A549 (cell line): ENCODE measurements around the gene ARHGAP26. TPM values are rescaled to one million over a fixed set of nuclear protein-coding genes. Genes with fewer than 3 reads are reported as not detected.

Experiments used
- ATAC-seq, 2 experiments: fragments of 200-7000 bp in 1 of 2; fragments of >200 bp in 1 of 2; cut with Nextera tagmentation in 1 of 2; cut with Tn5 transposase in 1 of 2; 3 replicates each; pipeline versions ENCODE4 v1.8.0 to v1.9.1; 2018 to 2020; ENCODE audit warnings: mild to moderate bottlenecking in 1 of 2, moderate library complexity in 1 of 2
- CTCF ChIA-PET: fragments of 300-600 bp; sonication (Branson Sonifier 250); formaldehyde crosslinking; extraction: SDS; loops from one replicate; lab custom pipeline; 2021; ENCODE audit warnings: antibody characterized with exemption, inconsistent platforms; lab: Yijun Ruan, JAX
- POLR2A ChIA-PET: fragments of 350-600 bp; formaldehyde crosslinking; extraction: SDS; loops from one replicate; lab custom pipeline; 2021; ENCODE audit warnings: antibody characterized with exemption, inconsistent platforms; lab: Yijun Ruan, JAX
- DNase-seq, 2 experiments: peaks; one replicate each; pipeline versions ENCODE4 v3.0.0 to v3.0.0-alpha.2; 2011 to 2016; ENCODE audit warnings: low read depth in 1 of 2, low spot score in 1 of 2
- FAIRE-seq: peaks from 2 replicates; lab custom pipeline; 2011; peaks lifted over from hg19 to GRCh38; lab: Jason Lieb, UNC
- H3K27ac ChIP-seq, 2 experiments: fragments of >200 bp; sonication (Bioruptor Twin); formaldehyde crosslinking; 3 replicates each; pipeline ENCODE4 v1.5.1; 2016 to 2017
- H3K4me1 ChIP-seq: fragments of >200 bp; sonication (Bioruptor Twin); formaldehyde crosslinking; 3 replicates; pipeline ENCODE4 v1.6.1; 2016
- H3K4me2 ChIP-seq: fragments of >200 bp; sonication (Bioruptor Twin); formaldehyde crosslinking; 3 replicates; pipeline ENCODE4 v1.6.1; 2016
- H3K4me3 ChIP-seq: fragments of >200 bp; sonication (Bioruptor Twin); formaldehyde crosslinking; 3 replicates; pipeline ENCODE4 v1.5.1; 2016
- H3K9me3 ChIP-seq: fragments of >200 bp; sonication (Bioruptor Twin); formaldehyde crosslinking; 3 replicates; pipeline ENCODE4 v1.6.1; 2016
- ATOH8 ChIP-seq: fragments of 250-450 bp; sonication (Bioruptor Pico); IDR thresholded peaks from 2 replicates; pipeline ENCODE4 v1.5.0; 2020; ENCODE audit warnings: low read depth, mild to moderate bottlenecking, moderate library complexity
- BHLHE40 ChIP-seq: IDR thresholded peaks from 2 replicates; pipeline ENCODE4 v1.6.1; 2012; ENCODE audit warnings: low read depth, low read length, inconsistent platforms
- CHD4 ChIP-seq: fragments of 200-600 bp; sonication (generic); IDR thresholded peaks from 2 replicates; pipeline ENCODE4 v1.6.1; 2016; ENCODE audit warnings: antibody characterized with exemption, mild to moderate bottlenecking, borderline replicate concordance
- CTCF ChIP-seq: fragments of >200 bp; sonication (Bioruptor Twin); formaldehyde crosslinking; IDR thresholded peaks from 3 replicates; pipeline ENCODE4 v1.5.1; 2016
- EHF ChIP-seq: fragments of 250-450 bp; sonication (Bioruptor Pico); IDR thresholded peaks from 2 replicates; pipeline ENCODE4 v1.5.0; 2020; ENCODE audit warnings: mild to moderate bottlenecking
- EP300 ChIP-seq, 2 experiments: fragments of >200 bp; sonication (Bioruptor Twin); formaldehyde crosslinking; IDR thresholded peaks; 2 replicates in 1 of 2; 3 replicates in 1 of 2; pipeline ENCODE4 v1.6.1; 2016 to 2017
- ESRRA ChIP-seq: fragments of 150-350 bp; IDR thresholded peaks from 2 replicates; pipeline ENCODE4 v1.6.1; 2014; ENCODE audit warnings: mild to moderate bottlenecking, low read length, borderline replicate concordance
- FOSB ChIP-seq: fragments of 250-450 bp; sonication (Bioruptor Pico); IDR thresholded peaks from 2 replicates; pipeline ENCODE4 v1.5.0; 2020; ENCODE audit warnings: mild to moderate bottlenecking, moderate library complexity
- GATA3 ChIP-seq: IDR thresholded peaks from 2 replicates; pipeline ENCODE4 v1.6.1; 2012; ENCODE audit warnings: borderline replicate concordance
- HDAC2 ChIP-seq: fragments of 200-600 bp; sonication (generic); IDR thresholded peaks from 2 replicates; pipeline ENCODE4 v1.6.1; 2016
- HMGXB4 ChIP-seq: fragments of 250-450 bp; sonication (Bioruptor Pico); IDR thresholded peaks from 2 replicates; pipeline ENCODE4 v1.5.0; 2021; ENCODE audit warnings: mild to moderate bottlenecking, moderate library complexity, borderline replicate concordance
- HOXA7 ChIP-seq: fragments of 250-450 bp; sonication (Bioruptor Pico); IDR thresholded peaks from 2 replicates; pipeline ENCODE4 v1.5.0; 2020; ENCODE audit warnings: mild to moderate bottlenecking, moderate library complexity
- HOXB5 ChIP-seq: fragments of 250-450 bp; sonication (Bioruptor Pico); IDR thresholded peaks from 2 replicates; pipeline ENCODE4 v1.5.0; 2020; ENCODE audit warnings: mild to moderate bottlenecking, moderate library complexity
- MAFK ChIP-seq: fragments of 450-650 bp; IDR thresholded peaks from 2 replicates; pipeline ENCODE4 v1.6.1; 2014; ENCODE audit not compliant: partially characterized antibody
- MYC ChIP-seq: IDR thresholded peaks from 2 replicates; pipeline ENCODE4 v1.6.1; 2012; ENCODE audit warnings: mild to moderate bottlenecking, inconsistent platforms, low read length, improper control_type of control experiment, borderline replicate concordance
- POLR2A ChIP-seq: IDR thresholded peaks from 2 replicates; pipeline ENCODE4 v1.6.1; 2012; ENCODE audit warnings: mild to moderate bottlenecking, low read length
- POLR2AphosphoS2 ChIP-seq: conservative IDR thresholded peaks from 2 replicates; pipeline ENCODE4 v1.6.1; 2012; ENCODE audit warnings: low read length, improper control_type of control experiment, inconsistent platforms
- RAD21 ChIP-seq, 2 experiments: fragments of >200 bp in 1 of 2; sonication (Bioruptor Twin) in 1 of 2; formaldehyde crosslinking in 1 of 2; IDR thresholded peaks in 1 of 2; conservative IDR thresholded peaks in 1 of 2; 2 replicates in 1 of 2; 3 replicates in 1 of 2; pipeline ENCODE4 v1.6.1; 2012 to 2018; ENCODE audit warnings: inconsistent platforms in 1 of 2
- RARB ChIP-seq: fragments of 250-450 bp; sonication (Bioruptor Pico); IDR thresholded peaks from 2 replicates; pipeline ENCODE4 v1.8.0; 2021; ENCODE audit warnings: mild to moderate bottlenecking, moderate library complexity
- RNF2 ChIP-seq: fragments of 200-600 bp; sonication (generic); IDR thresholded peaks from 2 replicates; pipeline ENCODE4 v1.6.1; 2016; ENCODE audit warnings: low read depth, mild to moderate bottlenecking, antibody characterized with exemption, moderate library complexity, borderline replicate concordance
- SMC3 ChIP-seq: fragments of >200 bp; sonication (Bioruptor Twin); formaldehyde crosslinking; IDR thresholded peaks from 3 replicates; pipeline ENCODE4 v1.6.1; 2018; ENCODE audit warnings: inconsistent platforms
- SREBF2 ChIP-seq: fragments of 450-650 bp; IDR thresholded peaks from 2 replicates; pipeline ENCODE4 v1.6.1; 2014; ENCODE audit warnings: mild to moderate bottlenecking, moderate library complexity
- TFCP2L1 ChIP-seq: fragments of 250-450 bp; sonication (Bioruptor Pico); IDR thresholded peaks from 2 replicates; pipeline ENCODE4 v1.5.0; 2021; ENCODE audit warnings: mild to moderate bottlenecking
- TP53 ChIP-seq: fragments of 250-450 bp; sonication (Bioruptor Pico); IDR thresholded peaks from 2 replicates; pipeline ENCODE4 v1.5.0; 2021; ENCODE audit warnings: mild to moderate bottlenecking, moderate library complexity
- USF2 ChIP-seq: fragments of 450-650 bp; IDR thresholded peaks from 2 replicates; pipeline ENCODE4 v1.6.1; 2014; ENCODE audit warnings: antibody characterized with exemption
- WGBS: methylation state at CpG from one replicate; pipeline ENCODE4 v1.1.6; 2017; ENCODE audit errors: missing lambda C conversion rate; 5-methylcytosine and 5-hydroxymethylcytosine counted together
- polyA plus RNA-seq, 4 experiments: library from polyadenylated mRNA; depleted of rRNA in 3 of 4; stranded (reverse); fragments of >200 nt; fragmentation: RNase III in 1 of 4; extraction: RNeasy Plus Mini Kit Qiagen cat#74134 plus additional on column Dnase treatment in 1 of 4; gene quantifications; 2 replicates in 3 of 4; 3 replicates in 1 of 4; pipeline ENCODE4 v1.2.3, GENCODE V29; 2011 to 2017

ARHGAP26 gene
- polyA plus RNA-seq, 2 of the 4 experiments (the other 2 are of a cell fraction) = 6.6 to 19.1 TPM

- ATAC-seq = no peak
- CTCF ChIA-PET = interaction anchor here (1.1 to 1.5 kb wide), 2 partner anchors 9 to 16 kb away, joined by 3 to 4 read pairs; no protein-coding TSS in a partner anchor
- 84% methylated on average over 2 of the region's 2 CpGs for WGBS
- peaks cover 34% of the 10 kb centered on the region for H3K4me1 ChIP-seq
- H3K27ac ChIP-seq = no peak overlapping the region
- no peak overlapping the region for H3K4me2 ChIP-seq
- H3K9me3 ChIP-seq = no peaks in the 10 kb centered on the region
- no peak overlapping the region for H3K4me3 ChIP-seq
- TF ChIP-seq HDAC2 (no peak), POLR2A (no peak), RARB (CRISPR knock-in tag) (no peak), ESRRA (no peak), GATA3 (no peak), RAD21 (conservative IDR thresholded peaks at IDR 0.05 in 1 of 2, IDR thresholded peaks at IDR 0.05 in 1 of 2) (no peak), TFCP2L1 (CRISPR knock-in tag) (no peak), EHF (CRISPR knock-in tag) (no peak), SMC3 (no peak), RNF2 (no peak), HOXA7 (CRISPR knock-in tag) (no peak), FOSB (no peak), HMGXB4 (no peak), MAFK (no peak), CTCF (no peak), SREBF2 (no peak), ATOH8 (no peak)
- POLR2A ChIA-PET = no interaction called here
- no peak for FAIRE-seq
- DNase-seq = no peak
Measured at GRCh38 chr5:143170977-143171376, 400.8 kb downstream of the ARHGAP26 start.

- 95% methylated on average over 5 of the region's 5 CpGs for WGBS
Measured at GRCh38 chr5:143172739-143173138, 402.6 kb downstream of the ARHGAP26 start.

More at GRCh38 chr5:143172739-143173138, 402.6 kb downstream of the ARHGAP26 start:
- ATAC-seq (no peak), DNase-seq (no peak), FAIRE-seq (no peak)
- ChIA-PET CTCF (interaction anchor here (0.6 to 1.1 kb wide), 3 partner anchors 12 to 102 kb away, joined by 3 to 4 read pairs (median 4); no protein-coding TSS in a partner anchor), POLR2A (no interaction called here)
- TF ChIP-seq HDAC2 (no peak), TP53 (no peak), HOXA7 (CRISPR knock-in tag) (no peak), SMC3 (no peak), MYC (no peak), EP300 (IDR thresholded peaks at IDR 0.05) (no peak), RARB (CRISPR knock-in tag) (no peak), RAD21 (conservative IDR thresholded peaks at IDR 0.05 in 1 of 2, IDR thresholded peaks at IDR 0.05 in 1 of 2) (no peak), CHD4 (no peak), SREBF2 (no peak), BHLHE40 (no peak), USF2 (no peak), POLR2AphosphoS2 (no peak), HOXB5 (CRISPR knock-in tag) (no peak)
- Histone ChIP-seq H3K4me2 (no peak overlapping the region), H3K27ac (no peak overlapping the region), H3K9me3 (no peaks in the 10 kb centered on the region), H3K4me3 (no peak overlapping the region), H3K4me1 (peaks cover 38% of the 10 kb centered on the region)
